Epithelial cell of prostate (primary cell): Measurements from ENCODE around the gene WDR91.
A peak's percentile ranks its signal among the peaks of the same experiment; 100 is the strongest.
"Not testable (repeated sequence)": the region's sequence is repeated elsewhere in the genome, so short reads cannot be mapped to it uniquely, and the experiment has no call there.

Experiments used
- DNase-seq: peaks from one replicate; pipeline ENCODE4 v3.0.0-alpha.2; 2011; ENCODE audit warnings: low read depth, low spot score
- H3K27ac ChIP-seq: fragments of 450-650 bp; 2 replicates; pipeline ENCODE4 v1.5.1; 2017; ENCODE audit warnings: mild to moderate bottlenecking

Gene WDR91

DNA sequence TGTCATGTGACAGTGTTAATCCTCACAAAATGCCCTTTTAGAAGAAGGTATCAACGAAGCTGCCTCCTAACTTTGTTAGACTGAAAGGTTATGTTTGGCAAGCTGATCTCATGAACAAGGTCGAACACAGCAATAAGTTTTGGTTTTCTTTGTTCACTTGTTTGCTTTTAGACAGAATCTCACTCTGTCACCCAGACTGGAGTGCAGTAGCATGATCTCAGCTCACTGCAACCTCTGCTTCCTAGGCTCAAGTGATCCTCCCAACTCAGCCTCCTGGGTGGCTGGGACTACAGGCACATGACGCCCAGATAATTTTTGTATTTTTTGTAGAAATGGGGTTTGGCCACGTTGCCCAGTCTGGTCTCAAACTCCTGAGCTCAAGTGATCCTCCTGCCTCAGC lies 23.4 kb upstream of the WDR91 start:
- no peak overlapping the region for H3K27ac ChIP-seq
- no peak for DNase-seq

DNA sequence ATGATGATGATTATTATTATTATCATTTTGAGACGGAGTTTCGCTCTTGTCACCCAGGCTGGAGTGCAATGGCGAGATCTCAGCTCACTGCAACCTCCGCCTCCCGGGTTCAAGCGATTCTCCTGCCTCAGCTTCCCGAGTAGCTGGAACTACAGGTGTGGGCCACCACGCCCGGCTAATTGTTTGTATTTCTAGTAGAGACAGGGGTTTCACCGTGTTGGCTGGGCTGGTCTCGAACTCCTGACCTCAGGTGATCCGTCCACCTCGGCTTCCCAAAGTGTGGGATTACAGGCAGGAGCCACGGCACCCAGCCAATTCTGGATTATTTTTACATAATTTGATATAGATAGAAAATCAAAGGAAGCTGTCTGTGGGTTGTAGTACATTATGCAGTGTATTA lies 22.8 kb upstream of the WDR91 start:
- DNase-seq, H3K27ac ChIP-seq: not testable (repeated sequence)

DNA sequence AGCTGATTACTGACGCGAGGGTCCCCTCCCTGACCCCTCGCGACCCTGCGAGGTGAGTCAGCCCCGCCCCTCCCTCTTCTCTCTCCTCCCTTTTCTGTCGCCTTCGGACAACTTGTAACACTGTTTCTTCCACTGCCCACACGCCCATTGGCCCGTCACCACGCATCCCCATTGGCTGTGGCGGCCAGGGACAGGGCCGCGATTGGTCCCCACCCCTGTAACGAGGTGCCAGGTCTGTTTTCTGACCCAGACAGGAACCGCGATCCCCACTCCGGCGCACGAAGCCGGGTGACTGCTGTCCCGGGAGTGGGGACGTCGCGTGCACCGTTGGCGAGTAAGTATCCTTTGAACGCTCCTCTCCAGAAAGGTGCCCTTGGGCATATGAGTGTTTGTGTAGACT lies 22.2 kb upstream of the WDR91 start, which contains the start of gene STRA8:
Gene STRA8, plus strand, starts transcription at position 269 of the 400 bp plus-strand sequence. CDS start 6,687 bp downstream, outside the sequence.
- H3K27ac ChIP-seq: no peak within 1 kb of the TSS
- DNase-seq: no peak

DNA sequence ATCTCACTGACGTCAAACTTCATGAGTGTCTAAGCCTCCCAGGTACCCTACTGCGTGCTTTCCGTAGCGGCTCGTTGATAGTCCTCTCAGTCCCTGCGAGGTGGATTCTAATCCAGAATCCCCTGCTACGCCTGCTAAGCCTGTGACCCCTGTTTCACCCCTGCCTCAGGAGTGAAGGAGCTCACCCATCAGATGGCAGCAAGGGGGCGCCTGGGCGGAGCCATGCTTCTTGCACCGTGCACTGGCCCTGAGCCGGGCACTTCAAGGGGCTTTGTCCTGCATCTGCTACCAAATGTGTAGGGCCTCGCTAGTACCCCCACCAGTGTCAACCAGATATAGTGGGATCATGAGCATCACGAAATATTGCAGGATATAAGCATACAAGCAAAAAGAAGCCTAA lies 21.4 kb upstream of the WDR91 start:
- H3K27ac ChIP-seq: no peak overlapping the region

DNA sequence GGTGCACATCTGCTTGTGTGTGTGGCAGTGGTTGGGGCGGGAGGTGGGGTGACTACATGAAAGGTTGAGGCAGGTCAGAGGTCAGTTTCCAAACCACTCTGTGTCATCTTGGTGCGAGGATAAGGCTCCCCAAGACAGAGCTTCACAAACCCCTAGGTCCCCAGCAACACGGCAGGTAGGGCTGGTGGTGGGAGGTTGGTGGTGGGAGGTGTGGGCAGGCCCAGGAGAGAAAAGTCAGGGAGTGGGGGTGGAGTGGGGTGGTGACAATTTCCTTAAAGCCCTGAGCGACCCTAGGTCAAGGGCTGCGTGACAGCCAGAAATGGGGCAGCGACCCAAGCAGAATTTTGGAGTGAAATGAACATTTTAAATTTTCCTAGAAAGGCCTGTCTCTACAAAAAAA lies 20.8 kb upstream of the WDR91 start:
- DNase-seq: no peak
- no peak overlapping the region for H3K27ac ChIP-seq

More for the DNA sequence above, 21.4 kb upstream of the WDR91 start:
- DNase-seq: no peak

DNA sequence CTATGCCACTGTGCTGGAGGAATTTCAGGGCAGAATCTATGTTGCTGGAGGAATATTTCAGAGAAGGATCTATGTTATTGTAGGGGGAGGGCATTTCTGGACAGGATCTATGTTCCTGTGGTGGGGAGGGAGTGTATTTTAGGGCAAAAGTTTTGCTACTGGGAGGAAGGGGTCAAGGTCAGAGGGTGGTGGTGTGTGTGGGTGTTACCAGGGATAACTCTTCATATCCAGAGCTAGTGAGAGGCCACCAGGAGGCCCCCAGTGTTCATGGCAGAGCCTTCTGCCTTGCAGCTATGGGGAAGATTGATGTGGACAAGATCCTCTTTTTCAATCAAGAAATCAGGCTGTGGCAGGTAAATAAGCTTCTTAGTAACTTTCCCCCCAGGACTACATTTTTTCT lies 20.4 kb upstream of the WDR91 start:
- DNase-seq: no peak
- H3K27ac ChIP-seq: no peak overlapping the region

DNA sequence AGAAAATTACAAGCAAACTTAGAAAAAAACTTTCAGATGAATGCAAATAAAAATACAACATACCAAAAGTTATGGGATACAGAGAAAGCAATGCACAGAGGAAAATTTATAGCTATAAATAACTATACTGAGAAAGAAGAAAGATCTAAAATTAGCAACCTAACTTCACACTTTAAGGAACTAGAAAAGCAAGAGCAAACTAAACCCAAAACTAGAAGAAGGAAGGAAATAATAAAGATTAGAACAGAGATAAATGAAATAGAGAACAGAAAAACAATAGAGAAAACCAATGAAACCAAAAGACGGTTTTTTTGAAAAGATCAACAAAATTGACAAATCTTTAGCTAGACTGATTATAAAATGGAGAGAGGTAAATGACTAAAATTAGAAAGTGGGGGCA lies 12.7 kb upstream of the WDR91 start:
- H3K27ac ChIP-seq: no peak overlapping the region
- DNase-seq: no peak

DNA sequence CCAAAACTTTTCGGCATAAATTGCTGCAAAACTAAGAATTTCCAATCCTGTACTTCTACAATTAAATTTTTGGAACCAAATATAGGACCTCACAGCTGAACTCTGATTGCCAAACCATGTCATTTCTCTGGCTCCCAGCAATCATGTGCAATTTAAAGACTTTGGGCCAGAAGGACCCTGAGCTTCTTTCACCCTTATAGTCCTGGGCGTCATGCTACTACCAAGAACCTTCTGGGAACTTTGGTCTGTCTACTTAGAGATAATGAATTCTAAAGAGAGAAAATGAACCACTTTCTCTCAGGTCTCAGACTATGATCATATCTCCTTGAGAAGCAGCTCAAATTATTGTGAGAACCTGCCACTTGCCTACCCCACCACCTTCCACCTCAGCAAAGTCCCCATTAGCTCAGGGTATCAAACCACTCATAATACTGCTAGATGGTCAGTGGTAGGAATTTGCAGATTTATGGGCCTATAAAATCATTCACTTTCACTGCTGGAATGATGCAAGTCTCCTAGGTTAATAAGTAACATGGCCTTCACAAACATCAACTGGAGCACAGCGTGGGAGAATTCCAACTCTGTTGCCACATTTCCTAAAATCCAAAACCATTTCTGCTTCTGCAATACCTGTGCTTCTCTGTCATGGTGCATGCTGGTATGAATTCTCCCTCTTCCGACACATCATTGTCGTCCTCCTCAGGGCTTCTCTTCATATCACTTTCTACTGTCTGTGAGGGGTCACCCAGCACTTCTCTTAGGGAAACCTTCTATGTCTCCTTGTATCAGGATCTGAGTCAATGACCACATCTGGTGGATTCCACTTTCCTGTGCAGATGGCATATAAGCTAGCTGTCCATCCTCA lies 6.6 kb upstream of the WDR91 start:
- DNase-seq: no peak
- no peak overlapping the region for H3K27ac ChIP-seq

DNA sequence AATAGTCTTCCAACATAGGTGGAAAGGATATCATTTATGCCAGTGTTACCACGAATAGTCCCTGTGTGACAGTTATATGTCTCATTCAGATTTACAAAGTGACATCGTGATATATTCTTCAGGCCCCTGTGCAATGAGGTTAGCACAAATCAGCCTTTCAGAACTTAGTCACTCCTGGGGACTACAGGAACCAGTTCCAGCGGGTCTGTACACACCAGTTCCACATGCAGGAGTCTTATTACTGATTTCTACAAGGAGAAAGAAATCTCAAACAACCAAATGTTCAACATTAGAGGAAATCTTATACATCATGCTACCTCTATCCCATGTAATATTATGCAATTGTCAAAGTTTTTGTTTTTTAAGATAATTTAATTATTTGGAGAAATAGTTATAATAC lies 4.4 kb upstream of the WDR91 start:
- H3K27ac ChIP-seq: no peak overlapping the region
- DNase-seq: no peak

DNA sequence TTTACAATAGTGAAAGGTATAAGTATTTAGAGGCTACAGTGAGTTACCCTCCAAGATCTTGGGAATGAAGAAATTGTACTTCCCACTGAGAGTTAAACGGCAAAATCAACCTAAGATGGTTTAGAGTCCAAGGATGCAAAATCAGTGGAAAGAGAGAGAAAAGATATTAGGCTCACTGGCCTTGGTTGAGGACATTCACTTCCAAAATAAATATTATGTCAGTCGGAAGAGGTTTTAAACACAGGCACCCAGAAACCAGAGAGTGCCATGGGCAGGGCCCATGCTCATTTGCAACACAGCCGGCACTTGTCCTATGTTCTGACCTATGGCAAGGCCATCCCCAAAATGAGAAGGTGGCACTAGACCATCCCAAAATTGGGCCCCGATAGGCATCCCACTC lies 3.9 kb upstream of the WDR91 start:
- no peak overlapping the region for H3K27ac ChIP-seq
- no peak for DNase-seq

DNA sequence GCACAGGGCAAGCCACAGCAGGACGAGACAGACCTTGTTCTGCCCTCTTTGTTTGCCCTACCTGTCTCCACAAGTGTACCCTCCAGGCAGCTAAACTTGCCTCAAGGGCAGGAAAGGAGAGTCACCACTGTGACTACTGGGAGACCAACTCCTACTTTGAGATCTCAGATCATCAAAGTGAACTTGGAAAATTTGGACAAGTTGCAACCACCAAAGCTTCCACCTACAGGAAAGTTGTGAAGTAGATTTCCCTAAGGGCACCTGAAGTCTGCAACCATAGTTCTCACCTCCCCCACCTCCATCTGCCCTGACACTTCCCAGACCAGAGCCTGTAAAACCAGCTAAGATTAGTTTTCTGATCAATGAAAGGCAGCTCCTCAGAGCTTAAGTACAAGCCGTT lies 2.5 kb upstream of the WDR91 start:
- peak; percentile 20 for DNase-seq

DNA sequence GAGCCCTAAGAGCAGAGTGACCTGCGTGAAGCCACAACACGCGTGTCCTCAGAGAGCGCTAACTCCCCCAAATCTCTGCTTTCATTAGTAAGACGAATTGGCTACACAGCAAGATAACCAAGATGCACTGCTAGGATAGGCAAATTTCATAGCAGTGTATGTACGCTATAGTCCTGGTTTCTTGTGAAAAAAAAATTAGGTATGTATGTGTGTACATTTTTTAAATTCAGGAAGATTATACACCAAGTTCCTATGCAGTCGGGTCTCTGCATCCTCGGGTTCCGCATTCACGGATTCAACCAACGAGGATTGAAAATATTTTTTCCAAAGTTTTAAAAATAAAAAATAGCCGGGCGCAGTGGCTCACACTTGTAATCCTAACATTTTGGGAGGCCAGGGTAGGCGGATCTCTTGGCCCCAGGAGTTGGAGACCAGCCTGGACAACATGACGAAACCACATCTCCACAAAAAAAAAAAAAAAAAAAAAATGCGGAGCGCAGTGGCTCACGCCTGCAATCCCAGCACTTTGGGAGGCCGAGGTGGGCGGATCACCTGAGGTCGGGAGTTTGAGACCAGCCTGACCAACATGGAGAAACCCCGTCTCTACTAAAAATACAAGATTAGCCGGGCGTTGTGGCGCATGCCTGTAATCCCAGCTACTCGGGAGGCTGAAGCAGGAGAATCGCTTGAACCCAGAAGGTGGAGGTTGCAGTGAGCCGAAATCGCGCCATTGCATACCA lies 790 bp upstream of the WDR91 start:
- peak overlapping the region; percentile 67 for H3K27ac ChIP-seq
- DNase-seq: not testable (repeated sequence)

More for the DNA sequence above, 2.5 kb upstream of the WDR91 start:
- H3K27ac ChIP-seq: peak overlapping the region; percentile 23

DNA sequence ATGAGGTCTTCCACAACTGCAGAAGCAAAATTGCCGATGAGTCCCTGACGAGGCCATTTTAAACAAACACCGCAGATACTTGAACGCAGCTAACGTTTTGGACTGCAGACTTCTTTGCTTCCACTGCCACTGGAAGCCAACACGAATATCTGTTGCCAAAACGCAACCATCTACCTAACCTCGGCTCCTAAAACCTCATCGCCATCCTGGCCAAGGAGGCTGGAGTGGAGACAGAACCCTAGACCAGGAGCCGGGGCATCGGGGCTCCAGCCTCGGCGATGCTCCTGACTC lies 493 bp downstream of the WDR91 start:
- no peak for DNase-seq
- peak overlapping the region; percentile 67 for H3K27ac ChIP-seq

DNA sequence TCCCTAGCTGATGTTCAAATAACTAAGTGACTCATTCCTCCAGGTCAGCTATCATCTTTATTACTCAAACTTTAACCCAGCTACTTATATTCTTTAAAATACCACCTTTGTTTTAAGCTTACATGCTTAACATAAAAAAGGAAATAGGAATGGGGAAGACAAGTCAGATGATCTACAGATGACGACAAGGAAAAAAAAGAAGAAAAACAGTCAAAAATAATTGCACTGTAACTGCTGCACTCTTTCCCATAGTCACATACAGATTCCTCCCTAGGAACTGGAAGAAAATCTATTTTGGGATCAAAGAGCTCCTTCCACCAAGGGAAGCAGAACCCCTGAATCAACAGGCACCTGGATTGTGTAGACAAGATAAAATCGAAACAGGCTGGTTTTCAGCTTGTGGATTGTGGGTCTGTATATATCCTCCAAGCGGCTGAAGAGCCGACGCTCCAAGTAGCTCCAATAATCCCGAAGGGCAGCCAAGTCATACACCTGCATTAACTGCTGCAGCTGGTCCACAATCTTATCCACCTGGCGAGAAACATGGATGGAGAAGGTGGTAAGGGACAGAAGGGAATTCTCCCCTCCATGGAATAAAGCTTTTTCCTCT lies 2.0 kb downstream of the WDR91 start:
- no peak overlapping the region for H3K27ac ChIP-seq
- DNase-seq: no peak

DNA sequence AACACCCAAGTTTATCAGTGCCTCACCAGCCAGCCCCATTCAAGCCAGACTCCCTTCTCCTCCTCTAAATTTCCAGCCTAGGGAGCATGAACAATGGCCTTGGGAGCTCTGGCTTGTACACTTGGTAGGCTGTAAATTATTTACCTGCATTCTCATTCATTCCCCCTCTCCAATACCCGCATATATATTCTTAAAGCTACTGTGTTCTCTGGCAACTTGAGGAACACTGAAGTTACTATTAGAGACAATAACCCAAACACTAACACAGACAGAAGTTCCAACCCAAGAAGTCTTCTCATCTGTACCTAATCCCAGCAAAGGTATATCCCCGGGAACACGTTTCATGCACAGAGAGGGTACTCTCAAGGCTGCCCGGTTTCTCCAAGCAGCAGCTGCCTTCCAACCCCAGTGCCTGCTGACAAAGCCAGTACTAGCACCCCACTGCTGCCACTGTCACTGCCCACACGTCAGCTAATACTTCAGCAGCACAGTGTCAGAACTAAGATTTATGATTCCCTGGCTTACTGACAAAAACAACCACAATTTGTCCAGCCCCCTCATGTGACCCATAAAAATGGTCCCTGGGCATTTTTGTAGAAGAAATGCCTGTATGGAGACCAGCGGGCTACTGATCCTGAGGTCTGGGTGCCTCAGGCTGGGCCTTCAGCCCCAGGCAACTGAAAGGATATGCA lies 3.1 kb downstream of the WDR91 start:
- no peak for DNase-seq
- H3K27ac ChIP-seq: no peak overlapping the region

DNA sequence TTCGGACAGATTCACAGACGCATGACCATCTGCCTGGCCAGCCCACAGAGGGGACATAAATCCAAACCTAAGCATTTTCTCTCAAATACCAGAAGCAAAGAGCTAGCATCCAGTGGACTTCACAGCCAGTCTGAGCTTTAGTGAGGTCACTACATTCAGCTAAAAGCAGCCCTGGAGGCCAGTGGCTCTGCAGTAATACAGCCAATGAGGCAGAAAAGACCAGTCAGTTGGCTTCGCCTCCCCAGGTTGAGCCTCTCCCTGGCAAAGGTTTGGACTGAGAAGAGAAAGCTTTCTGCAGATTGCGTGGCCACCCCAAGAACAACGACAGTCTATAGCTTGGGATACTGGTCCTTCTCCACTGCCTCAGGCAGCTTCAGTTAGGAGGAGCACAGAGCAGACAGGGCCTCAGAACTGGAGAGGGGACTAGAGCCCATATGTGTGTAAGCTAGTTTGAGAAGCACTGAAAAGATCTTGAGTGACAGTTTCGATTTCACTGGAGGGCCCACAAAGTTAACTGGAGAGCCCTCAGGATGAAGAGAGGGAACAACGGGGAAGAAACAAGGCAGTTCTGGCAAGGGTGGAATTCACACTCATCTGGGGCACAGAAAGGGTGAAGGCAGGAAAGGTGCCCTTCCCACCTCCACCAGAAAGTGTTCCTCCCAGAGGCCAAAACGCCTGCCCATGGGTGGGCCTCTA lies 3.8 kb downstream of the WDR91 start:
- no peak for DNase-seq
- no peak overlapping the region for H3K27ac ChIP-seq

DNA sequence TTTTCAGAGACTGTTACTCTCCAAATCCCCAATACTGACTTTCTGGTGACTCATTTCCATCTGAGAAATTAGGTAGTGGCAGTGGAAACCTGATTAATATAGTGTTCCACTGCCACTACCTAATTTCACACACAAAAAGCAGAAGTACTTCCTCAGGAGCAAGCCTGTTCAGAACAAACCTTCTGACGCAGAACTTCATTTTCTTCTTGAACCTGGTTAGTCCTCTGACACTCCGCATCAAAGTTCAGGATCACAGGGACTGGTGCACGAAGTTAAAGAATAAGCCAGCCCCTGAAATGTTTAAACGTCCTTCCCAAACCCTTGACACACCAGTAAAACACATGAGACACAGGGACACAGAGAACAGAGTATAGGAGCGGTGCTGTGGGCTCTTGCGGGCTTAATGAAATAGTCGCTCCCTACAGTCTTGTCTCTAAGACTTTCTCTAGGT lies 4.4 kb downstream of the WDR91 start:
- DNase-seq: no peak
- no peak overlapping the region for H3K27ac ChIP-seq

DNA sequence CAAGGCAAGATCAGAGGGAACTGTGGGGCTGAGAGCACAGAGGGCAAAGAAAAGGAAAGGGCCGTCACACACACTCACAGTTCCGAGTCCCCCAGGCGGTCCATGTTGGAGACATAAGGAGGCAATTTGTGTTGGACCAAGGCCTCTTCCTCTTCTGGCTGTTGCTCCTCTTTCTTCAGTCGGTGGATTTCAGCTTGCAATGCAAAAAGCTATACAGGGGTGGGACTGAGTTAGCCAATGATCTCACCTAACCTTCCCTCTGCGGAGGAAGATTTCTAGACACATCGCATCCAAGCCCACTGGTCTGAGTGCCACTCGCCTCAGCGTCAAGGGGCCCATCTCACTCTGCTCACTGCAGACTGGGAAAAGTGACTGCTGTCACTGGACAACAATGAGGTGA lies 5.5 kb downstream of the WDR91 start:
- H3K27ac ChIP-seq: peak overlapping the region; percentile 68
- DNase-seq: no peak

DNA sequence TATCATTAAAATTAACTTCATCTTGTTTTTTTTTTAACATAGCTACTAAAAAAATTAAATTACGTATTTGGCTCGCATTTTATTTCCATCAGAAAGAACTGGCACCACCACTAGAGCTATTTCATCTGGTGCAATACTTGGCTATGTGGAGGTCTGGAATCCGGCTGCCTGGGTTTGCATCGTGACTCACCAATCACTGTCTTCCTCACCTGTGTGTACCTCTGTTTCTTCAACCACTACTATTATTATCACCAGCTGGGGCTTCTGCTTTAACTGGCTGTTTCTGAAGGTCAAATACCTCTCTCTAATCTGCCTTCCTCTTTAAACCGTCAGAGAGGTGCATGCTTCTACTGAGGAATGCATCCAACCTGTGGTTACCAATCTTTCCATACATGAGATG lies 6.5 kb downstream of the WDR91 start:
- peak overlapping the region; percentile 68 for H3K27ac ChIP-seq
- peak; percentile 41 for DNase-seq

DNA sequence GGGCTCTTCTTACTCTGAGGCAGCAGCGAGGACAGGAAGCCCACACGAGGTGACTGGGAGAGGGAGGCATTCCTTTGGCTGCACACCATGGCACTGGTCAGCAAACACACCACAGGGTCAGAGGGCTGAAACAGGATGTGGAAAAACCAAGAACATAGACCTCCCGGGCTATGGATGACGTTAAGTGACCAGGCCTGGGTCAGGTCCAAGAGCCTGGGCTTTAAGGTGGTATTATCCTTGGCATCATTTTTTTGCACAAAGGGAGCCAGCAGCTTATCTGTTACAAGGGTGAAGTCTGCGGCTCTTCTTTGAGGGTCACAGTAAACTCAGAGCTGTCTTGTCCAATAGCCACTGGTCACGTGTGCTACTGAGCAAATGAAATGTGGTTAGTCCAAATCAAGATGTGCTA lies 7.0 kb downstream of the WDR91 start:
- DNase-seq: no peak
- peak overlapping the region; percentile 68 for H3K27ac ChIP-seq
